A549 treated with DMSO at 1 μM for 4 hours (cell line): ENCODE results near the gene CLDN8. TPM values are rescaled to one million over a fixed set of nuclear protein-coding genes. Genes with fewer than 3 reads are reported as not detected.

ENCODE experiments used
- total RNA-seq: library from RNA; stranded (reverse); fragments of 200-300 nt; extraction: Qiagen RNA extraction; gene quantifications from 5 replicates; pipeline ENCODE4 v1.2.3, GENCODE V29; 2022; ENCODE audit warnings: low read depth

The CLDN8 gene
- total RNA-seq = not detected in 5 replicates

GRCh38 chr21:30216041-30216723 lies at the start of gene CLDN8:
Gene CLDN8, minus strand, starts transcription at chr21:30216097. Its CDS starts 172 bp downstream, at chr21:30215925.

GRCh38 chr21:30166705-30167104 lies 49.2 kb downstream of the CLDN8 start, which contains the start of gene CLDN17:
Gene CLDN17, minus strand, starts transcription at chr21:30166805. Its CDS starts 188 bp downstream, at chr21:30166617.

Other genes with a start within 250 kb of the CLDN8 start
- gene CLDN17, start 49.3 kb downstream of the CLDN8 start, total RNA-seq = not detected in 5 replicates
- not detected in 5 replicates for gene KRTAP24-1, start 66.9 kb upstream of the CLDN8 start, total RNA-seq
- gene KRTAP25-1, start 73.4 kb upstream of the CLDN8 start, total RNA-seq = not detected in 5 replicates
- not detected in 5 replicates for gene KRTAP26-1, start 104.2 kb upstream of the CLDN8 start, total RNA-seq
- not detected in 5 replicates for gene KRTAP27-1, start 121.6 kb upstream of the CLDN8 start, total RNA-seq
- not detected in 5 replicates for gene KRTAP23-1, start 132.5 kb upstream of the CLDN8 start, total RNA-seq
- not detected in 5 replicates for gene KRTAP13-2, start 156.2 kb upstream of the CLDN8 start, total RNA-seq
- not detected in 5 replicates for gene KRTAP13-1, start 179.9 kb upstream of the CLDN8 start, total RNA-seq
- not detected in 5 replicates for gene KRTAP13-3, start 209.8 kb upstream of the CLDN8 start, total RNA-seq
- gene KRTAP13-4, start 214.1 kb upstream of the CLDN8 start, total RNA-seq = not detected in 5 replicates
- gene KRTAP15-1, start 224.2 kb upstream of the CLDN8 start, total RNA-seq = not detected in 5 replicates